ENCODE results near the gene ZNF853. TPM values are rescaled to one million over a fixed set of nuclear protein-coding genes. Genes with fewer than 3 reads are reported as not detected.

ZNF853 gene
- 1.2 and 3.9 TPM in 2 replicates for total RNA-seq

DNA sequence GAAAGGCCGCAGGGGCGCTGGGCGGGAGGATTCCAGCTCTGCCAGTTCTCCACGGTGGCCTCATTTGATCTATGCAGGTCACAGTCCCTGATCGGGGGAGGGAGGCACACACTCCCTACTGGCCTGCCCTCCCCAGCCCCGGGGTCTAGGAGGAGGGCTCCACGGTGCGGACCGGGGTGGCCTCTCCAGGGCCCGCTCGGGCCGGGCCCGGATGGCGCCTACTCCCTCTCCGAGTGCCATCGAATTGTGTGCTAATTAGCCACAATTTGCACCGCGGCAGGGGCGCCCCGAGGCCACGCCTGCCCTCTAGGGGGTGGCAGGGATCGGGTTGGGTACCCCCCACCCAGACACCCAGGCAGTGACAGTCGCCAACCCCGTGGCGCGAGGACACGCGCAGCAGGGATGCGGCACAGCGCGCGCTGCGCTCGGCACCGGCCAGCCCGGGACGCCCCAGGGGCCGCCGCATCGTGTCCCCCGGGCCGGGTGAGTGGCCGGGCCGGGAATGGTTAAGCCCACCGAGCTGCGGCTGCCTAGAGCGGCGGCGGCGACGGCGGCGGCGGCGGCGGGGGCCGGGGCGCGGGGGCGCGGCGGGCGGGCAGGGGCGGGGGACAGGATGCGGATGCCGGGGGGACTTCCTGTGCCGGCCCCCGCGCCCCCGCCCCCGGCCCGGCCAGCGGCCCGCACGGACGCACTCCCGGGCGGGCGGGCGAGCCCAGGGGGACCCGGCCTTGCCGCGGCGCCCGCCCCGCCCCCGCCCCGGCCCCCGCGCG, at the start of gene ZNF853:
ZNF853 (plus strand) TSS at position 658 of the 770 bp plus-strand sequence. CDS start 565 bp downstream, outside the sequence.

DNA sequence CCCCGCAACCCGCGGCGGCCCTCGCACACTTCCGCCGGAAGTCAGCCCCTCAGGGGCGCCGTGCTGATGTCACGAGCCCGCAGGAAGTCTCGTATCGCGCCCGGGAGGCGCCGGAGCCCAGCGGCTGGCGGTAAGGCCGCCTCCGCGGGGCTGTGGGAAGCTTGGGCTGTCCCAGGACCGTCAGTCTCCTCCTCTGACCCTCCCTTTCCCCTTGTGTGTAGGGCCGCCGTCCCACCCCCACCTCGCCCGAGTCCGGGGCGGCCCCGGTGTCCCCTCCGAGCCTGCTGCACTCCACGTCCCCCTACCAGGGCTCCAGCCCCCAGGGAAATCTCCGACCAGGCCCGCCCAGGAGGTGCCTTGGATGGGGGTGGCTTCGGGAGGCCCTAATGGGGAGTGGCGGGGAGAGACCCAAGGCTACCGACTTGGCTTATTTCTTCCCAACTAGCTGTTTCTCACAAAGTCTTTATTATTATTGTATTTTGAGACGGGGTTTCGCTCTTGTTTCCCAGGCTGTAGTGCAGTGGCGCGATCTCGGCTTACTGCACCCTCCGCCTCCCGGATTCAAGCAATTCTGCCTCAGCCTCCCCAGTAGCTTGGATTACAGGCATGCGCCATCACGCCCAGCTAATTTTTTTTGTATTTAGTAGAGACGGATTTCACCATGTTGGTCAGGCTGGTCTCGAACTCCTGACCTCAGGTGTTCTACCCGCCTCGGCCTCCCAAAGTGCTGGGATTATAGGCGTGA, 37.9 kb upstream of the ZNF853 start, which contains the start of gene ZDHHC4:
ZDHHC4 (plus strand) TSS at position 86 of the 745 bp plus-strand sequence. CDS start 3,108 bp downstream, outside the sequence.

DNA sequence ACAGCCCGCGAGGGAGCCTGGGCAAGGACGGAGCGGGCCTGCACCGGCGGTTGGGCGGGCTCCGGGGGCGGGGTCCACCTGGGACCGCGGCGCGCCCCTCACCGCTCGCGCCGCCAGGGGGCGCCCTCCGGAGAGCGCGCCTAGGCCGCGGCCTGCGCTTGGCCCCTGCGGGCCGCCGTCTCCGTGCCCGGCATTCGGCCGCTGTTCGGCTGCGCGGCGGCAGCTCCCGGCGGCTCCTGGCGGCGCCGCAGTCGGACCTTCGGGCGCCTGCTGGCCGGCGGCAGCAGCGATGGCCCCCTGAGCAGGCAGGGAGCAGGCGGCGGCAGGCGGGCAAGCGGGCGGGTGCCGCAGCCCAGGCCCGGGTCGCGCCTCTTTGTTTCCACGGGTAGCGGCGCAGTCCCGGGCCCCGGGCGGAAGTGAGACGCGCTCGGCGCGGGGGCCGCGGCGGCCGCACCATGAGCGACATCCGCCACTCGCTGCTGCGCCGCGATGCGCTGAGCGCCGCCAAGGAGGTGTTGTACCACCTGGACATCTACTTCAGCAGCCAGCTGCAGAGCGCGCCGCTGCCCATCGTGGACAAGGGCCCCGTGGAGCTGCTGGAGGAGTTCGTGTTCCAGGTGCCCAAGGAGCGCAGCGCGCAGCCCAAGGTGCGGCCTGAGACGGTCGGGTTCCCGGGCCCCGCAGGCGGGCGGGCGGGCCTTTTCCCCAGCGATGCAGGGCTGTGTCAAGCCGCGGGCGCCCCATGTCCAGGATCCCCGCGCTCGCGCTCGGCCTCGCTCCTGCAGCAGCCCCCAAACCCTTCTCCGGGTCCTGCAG, 25.4 kb upstream of the ZNF853 start, which contains the start of gene INTS15:
INTS15 (plus strand) TSS at position 193 of the 816 bp plus-strand sequence; CDS start at position 456, 263 bp downstream.

DNA sequence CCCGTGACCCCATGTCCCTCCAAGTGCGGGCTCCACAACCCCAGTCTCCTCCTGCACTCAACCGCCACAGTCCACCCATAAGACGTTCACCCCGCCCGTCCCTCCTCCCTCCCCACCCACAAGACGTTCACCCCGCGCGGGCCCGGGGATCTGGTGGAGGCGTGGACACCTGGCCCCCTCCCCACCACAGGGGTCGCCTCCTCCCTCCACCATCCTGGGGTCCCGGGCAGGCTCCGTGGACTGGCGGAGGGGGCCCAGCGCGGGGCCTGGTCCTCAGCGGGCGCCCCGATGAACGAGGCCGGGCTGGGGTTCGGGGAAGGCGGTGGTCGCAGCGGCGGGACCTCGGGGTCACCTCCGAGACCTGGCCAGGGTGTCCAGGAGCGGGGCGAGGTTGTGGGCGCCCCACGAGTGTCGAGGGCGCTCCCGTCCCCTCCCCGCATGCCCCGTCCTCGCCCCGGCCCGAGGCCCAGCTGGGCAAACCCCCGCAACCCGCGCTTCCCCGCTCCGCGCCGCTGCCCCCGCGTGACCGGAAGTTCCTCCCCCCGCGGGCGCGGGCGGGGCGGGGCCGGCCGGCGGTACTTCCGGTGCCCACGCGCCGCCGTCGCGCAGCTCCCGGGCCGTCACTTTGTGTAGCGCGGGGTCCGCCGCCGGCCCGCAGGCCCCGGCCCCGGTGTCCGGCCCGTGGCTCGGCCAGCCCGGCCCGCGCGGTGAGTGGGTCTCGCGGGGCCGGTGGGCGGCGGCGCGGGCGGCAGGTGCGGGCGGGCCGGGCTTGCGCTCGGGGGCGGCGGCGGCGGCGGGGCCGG, 21.5 kb downstream of the ZNF853 start, which contains the start of gene ZNF316:
ZNF316 (plus strand) TSS at position 578 of the 803 bp plus-strand sequence. CDS start 5,092 bp downstream, outside the sequence.

Other genes with a start within 250 kb of the ZNF853 start
- gene RAC1, start 241.1 kb upstream of the ZNF853 start, total RNA-seq: 81.0 and 87.0 TPM in 2 replicates
- 18.6 and 20.7 TPM in 2 replicates for gene DAGLB, start 167.7 kb upstream of the ZNF853 start, total RNA-seq
- gene KDELR2, start 131.5 kb upstream of the ZNF853 start, total RNA-seq: 219 and 221 TPM in 2 replicates
- gene GRID2IP, start 64.1 kb upstream of the ZNF853 start, total RNA-seq: not detected in 2 replicates
- gene ZDHHC4, start 38.2 kb upstream of the ZNF853 start, total RNA-seq: 43.9 and 66.6 TPM in 2 replicates
- 7.1 and 8.1 TPM in 2 replicates for gene INTS15, start 25.6 kb upstream of the ZNF853 start, total RNA-seq
- gene ZNF316, start 21.7 kb downstream of the ZNF853 start, total RNA-seq: 19.5 and 21.4 TPM in 2 replicates
- 17.0 and 20.7 TPM in 2 replicates for gene ZNF12, start 91.3 kb downstream of the ZNF853 start, total RNA-seq
- gene RSPH10B2, start 138.5 kb downstream of the ZNF853 start, total RNA-seq: 0.37 TPM in 1 of 2 replicates, not detected in the other
- 52.2 and 56.8 TPM in 2 replicates for gene CCZ1B, start 210.7 kb downstream of the ZNF853 start, total RNA-seq

Measured in uterine smooth muscle cell (primary cell).